Measurements from ENCODE around the gene DTNBP1. TPM values are rescaled to one million over a fixed set of nuclear protein-coding genes. Genes with fewer than 3 reads are reported as not detected.
"Not testable (repeated sequence)": the region's sequence is repeated elsewhere in the genome, so short reads cannot be mapped to it uniquely, and the experiment has no call there.

DTNBP1 gene
- polyA plus RNA-seq, 12 donors: 13.6 to 21.7 (median 17.4) TPM; not detected in 1

GRCh38 chr6:15561447-15562199, 101.2 kb downstream of the DTNBP1 start:
- peak; percentile 35 for DNase-seq

DNA sequence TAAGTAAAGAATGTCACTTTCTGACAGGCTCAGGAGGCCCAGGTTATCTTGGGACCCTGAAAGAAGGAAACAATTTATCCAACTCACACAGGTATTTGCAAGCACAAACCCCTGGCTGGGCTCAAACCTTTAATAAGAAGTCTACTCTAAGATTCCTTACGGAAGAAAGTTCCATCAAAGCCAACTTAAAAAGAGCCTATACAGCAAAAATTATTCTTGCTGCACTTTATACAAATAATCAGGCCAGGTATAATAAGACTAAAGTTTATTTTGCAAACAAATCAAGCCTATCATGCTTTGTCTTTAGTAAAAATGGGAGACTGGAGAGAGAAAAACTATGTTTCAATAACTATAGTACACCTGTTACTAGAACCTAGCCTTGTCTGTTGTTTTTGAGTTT, 102.1 kb downstream of the DTNBP1 start:
- DNase-seq: no peak

DNA sequence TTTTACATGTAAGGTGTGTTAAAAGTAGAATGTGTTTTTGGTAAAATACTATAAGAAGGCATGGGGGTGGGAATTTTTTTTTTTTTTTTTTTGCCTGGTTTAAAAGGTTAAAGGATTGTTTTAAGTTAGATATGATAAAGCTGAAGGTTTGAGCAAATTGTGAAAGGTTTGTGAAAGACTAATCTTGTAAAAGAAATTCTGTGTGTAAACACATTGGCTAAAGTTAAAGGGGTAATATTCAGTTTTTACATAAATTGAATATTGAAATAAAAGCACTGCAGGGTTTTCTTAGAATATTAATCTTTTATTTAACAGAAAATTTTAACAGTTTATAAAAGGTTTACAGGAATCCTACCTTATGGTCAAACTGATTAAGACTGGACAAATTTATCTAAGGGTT, 105.7 kb downstream of the DTNBP1 start:
- DNase-seq: no peak

DNA sequence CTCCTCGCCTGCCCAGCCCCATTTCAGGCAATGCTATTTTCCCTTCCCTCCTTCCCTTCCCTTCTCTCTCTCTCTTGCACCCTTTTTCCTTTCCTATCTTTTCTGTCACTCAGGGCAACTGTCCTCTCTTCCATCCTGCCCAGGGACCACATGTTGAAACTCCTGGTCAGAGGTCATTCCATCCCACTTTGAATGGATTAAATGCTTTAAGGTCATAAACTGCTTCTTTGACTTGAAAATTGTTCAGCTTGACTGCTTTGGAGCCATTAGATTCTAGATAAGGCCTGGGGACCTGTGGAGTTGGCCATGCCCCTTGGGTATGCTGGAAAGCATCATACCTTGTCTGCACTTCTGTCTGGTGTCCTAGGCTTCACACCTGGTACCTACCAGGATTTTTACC, 106.1 kb downstream of the DTNBP1 start:
- DNase-seq: no peak

DNA sequence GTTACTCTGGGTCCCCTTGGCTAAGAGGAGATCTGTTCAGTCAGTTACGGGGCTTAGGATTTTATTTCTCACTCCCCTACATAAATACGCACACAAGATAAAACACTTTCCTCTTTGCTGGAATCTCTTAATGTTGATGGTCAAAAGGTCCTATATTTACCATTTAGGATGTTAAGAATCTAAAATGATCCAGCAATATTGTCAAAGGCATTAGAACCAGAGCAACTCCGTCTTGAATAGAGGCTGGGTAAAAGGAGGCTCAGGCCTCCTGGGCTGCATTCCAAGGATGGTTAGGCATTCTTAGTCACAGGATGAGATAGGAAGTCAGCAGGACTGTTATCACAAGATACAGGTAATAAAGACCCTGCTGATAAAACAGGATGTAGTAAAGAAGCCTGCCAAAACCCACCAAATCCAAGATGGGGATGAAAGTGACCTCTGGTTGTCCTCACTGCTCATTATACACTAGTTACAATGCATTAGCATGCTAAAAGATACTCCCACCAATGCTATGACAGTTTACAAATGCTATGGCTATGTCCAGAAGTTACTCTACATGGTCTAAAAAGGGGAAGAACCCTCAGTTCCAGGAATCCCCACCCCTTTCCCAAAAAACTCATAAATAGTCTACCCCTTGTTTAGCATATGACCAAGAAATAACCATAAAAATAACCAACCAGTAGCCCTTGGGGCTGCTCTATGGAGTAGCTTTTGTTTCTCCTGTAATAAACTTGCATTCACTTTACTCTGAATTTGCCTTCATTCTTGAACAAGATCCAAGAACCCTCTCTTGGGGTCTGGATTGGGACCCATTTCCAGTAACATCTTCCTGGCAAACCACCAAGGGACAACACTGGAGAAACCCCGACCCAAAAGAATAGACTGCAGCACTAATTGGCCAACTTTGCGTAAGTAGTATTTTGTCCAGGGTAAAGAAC, 107.5 kb downstream of the DTNBP1 start:
- no peak for DNase-seq

DNA sequence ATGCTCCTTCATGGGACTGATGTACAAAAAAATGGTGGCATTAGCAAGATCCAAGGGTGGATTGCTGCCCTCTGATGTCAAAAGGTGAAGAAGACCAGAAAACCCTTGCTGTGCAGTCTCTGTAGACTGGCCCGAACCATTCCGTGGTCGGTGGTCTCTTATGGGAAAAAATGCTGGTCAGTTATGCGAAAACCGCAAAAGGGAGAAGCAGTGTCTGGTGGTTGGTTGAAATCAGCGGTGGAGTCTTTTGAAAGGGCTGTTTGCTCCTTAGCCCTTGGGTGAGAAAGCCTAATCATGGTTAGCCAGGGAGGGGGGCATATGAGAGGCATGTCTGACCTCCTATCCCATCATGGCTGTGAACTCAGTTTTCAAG, 108.1 kb downstream of the DTNBP1 start:
- no peak for DNase-seq

GRCh38 chr6:15553736-15554294, 109.0 kb downstream of the DTNBP1 start:
- DNase-seq: no peak

GRCh38 chr6:15553031-15553430, 109.8 kb downstream of the DTNBP1 start:
- DNase-seq: no peak

GRCh38 chr6:15551798-15552197, 111.0 kb downstream of the DTNBP1 start:
- peak; percentile 23 for DNase-seq

- DNase-seq: no peak
Observed at GRCh38 chr6:15551262-15551661, 111.6 kb downstream of the DTNBP1 start.

DNA sequence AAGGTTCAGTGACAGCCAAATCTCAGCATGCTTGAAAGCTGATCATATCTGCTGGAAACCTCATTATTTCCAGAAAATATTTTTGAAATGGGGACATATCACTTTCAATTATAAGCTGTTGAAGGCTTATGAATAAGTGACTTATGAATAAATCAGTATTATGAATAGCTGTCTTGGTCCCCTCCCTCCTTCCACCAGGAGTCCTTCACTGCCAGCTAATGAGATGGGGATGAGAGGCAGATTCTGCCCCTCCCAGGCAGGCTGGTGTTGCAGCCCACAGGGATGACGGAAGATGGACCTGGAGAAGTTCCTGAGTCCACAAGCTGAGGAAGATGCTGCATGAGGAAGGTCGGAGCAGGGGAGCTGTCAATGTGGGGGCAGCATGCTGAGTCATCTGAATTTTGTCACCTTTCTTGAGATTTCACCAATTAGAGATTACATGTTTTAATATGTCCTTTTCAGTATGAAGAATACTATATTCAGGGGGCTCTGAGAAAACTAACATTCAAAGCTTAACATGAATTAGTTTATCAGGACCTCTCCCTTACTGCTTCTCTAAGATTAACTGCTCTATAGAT, 112.2 kb downstream of the DTNBP1 start:
- no peak for DNase-seq

GRCh38 chr6:15549371-15549770, 113.5 kb downstream of the DTNBP1 start:
- DNase-seq: no peak

DNA sequence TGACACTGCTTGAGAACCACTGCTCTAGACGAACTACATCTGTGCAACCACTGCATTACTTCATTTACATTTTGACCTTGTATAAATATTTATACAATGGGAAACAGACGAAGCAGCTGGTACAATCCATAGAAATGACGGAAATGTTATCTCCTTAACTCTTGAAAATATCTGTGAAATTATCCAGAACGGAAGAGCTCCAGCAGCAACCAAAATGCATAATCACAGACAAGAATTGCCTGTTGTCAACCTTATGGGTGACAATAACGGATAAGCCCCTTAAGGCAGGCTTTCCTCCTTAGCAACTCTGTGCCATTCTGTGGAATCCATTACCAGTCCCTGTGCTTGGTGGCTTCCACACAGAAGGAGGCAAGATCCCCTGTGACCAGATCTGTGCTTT, 115.4 kb downstream of the DTNBP1 start:
- DNase-seq: no peak

DNA sequence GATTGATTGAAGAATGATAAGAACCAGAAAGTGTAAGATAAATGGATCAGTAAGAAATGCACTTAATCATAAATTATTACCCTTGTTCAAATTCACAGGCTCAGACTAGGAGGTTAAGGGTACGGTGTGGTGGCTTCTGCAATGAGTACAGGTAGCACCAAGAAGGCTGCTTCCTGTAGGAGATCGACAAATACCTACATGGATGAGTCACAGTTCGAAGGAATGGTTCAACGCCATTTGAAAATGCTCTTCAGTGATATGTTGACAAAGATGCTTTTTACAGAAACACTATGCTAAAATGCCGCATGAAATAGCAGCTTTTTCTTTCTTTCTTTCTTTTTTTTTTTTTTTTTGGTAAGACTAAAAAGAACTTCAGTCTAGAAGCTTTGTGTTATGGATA, 116.2 kb downstream of the DTNBP1 start:
- no peak for DNase-seq

GRCh38 chr6:15544321-15544900, 118.4 kb downstream of the DTNBP1 start:
- DNase-seq: no peak

- DNase-seq: not testable (repeated sequence)
Observed at GRCh38 chr6:15543332-15543917, 119.4 kb downstream of the DTNBP1 start.

- DNase-seq: no peak
Observed at GRCh38 chr6:15539722-15540270, 123.0 kb downstream of the DTNBP1 start.

DNA sequence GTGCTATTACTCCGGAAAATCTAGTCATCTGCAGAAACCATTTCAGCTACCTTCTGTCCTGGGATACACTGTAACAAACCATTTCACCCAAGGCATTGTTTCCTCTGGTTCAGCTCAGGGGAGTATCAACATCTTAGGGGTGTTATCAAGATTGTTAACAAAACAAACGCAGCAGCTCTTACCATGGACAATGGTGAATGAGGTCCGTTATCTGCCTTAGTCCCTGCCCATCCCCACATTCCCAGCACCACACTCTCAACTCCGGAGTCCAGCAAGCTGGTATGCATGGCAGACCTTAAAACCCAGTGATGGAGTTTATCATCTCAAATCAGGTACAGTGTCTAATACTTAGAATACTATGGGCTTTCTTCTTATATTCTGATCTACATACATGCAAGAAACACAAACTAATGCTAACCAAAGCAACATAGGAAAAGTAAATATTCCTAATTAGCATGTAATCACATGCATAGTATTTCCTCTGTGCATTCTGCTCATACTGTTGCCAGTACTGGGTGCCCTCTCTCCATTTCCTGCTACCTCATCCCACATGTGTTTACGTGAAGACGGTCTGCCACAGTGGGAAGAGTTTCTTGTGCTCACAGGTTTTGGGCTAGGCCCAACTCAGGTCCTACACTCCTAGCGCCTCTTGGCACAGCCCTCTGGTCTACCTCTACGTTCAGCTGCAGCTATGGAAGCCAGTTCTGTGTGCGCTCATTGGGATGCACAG, 123.9 kb downstream of the DTNBP1 start:
- DNase-seq: no peak

- DNase-seq: no peak
Observed at GRCh38 chr6:15538106-15538505, 124.7 kb downstream of the DTNBP1 start.

GRCh38 chr6:15536198-15536955, 126.5 kb downstream of the DTNBP1 start:
- DNase-seq: no peak

Measured in muscle of arm (tissue), 12 donors.